Keratinocyte (primary cell): ENCODE measurements around the gene SPACA9.

Experiments used
- CTCF ChIP-seq, 3 experiments: IDR thresholded peaks in 1 of 3; conservative IDR thresholded peaks in 1 of 3; optimal IDR thresholded peaks in 1 of 3; 2 replicates in 2 of 3; 3 replicates in 1 of 3; pipeline versions ENCODE3 to v1.5.1; 2011; ENCODE audit warnings: low read length in 3 of 3, mild to moderate bottlenecking in 3 of 3, moderate library complexity in 2 of 3, control low read depth in 1 of 3, inconsistent platforms in 1 of 3; ENCODE audit not compliant: insufficient read depth in 2 of 3; ENCODE audit errors: extremely low read depth in 1 of 3
- EZH2 ChIP-seq: IDR thresholded peaks from one replicate; pipeline ENCODE4 v1.6.1; 2012; ENCODE audit warnings: inconsistent platforms, mild to moderate bottlenecking, low read length, moderate library complexity

GRCh38 chr9:132914924-132915323, 36.2 kb downstream of the SPACA9 start:
- no peak for TF ChIP-seq EZH2
- TF ChIP-seq CTCF (optimal IDR thresholded peaks at IDR 0.05 in 1 of 3, IDR thresholded peaks at IDR 0.05 in 1 of 3, conservative IDR thresholded peaks at IDR 0.05 in 1 of 3; ENCODE audit: extremely low read depth in 1 of 3, insufficient read depth in 2 of 3, low read length in 3 of 3): no peak
